GM19395 (cell line): ENCODE data around the gene FBXW12.

Source experiments
- ATAC-seq: cut with Tn5 transposase; IDR thresholded peaks from one replicate; pipeline ENCODE4 v1.9.1; 2021; ENCODE audit warnings: mild to moderate bottlenecking, moderate library complexity; ENCODE audit not compliant: unreplicated experiment

FBXW12 gene

DNA sequence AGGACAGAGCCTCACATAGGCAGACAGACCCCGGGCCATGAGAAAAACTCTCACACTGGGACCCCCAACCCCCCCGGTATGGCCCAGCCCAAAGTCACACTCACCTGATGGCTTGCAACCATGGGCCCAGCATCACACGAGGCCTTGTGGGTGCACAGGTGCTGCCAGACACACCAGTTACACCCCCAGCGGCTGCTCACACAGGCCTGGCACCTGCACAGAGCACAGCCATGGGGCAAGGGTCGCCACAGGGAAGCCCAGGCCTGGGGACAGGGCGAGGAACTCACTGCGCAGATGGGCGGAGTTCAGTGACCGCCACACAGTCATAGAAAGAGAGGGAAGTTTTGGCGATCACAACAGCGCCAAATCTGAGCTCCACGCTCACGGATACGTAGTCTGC is 48.5 kb downstream of the FBXW12 start:
- no peak for ATAC-seq

GRCh38 chr3:48422272-48422671 is 50.3 kb downstream of the FBXW12 start:
- ATAC-seq = no peak

- ATAC-seq = no peak
Measured at GRCh38 chr3:48422681-48423080, 50.7 kb downstream of the FBXW12 start.

DNA sequence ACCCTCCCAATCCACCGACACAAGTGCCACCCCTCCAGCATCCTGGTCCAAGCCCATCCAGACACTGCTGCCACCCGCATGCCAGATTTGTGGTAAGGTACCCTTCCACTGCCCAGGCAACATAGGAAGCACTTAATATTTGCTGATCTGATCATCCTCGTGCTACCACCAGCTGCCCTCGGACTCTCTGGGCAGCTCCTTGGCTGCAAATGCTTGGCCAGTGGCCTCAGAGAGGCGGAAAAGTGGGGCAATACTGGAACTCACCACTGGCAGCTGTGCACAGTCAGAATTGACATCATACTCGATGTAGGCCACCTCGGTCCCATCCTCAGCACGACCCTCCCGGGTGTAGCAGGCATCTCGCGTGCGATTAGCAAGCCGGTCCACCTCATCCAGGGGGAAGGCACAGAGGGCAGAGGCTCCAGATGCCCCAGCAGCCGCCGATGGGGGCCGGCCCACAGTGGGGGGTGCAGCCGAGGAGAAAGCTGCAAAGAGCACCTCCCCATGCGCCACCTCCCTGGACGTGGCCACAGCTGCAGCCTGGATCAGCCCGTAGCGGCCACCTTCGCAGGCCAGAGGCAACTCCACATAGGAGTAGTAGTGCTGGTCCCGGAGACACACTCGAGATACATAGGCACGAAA is 51.3 kb downstream of the FBXW12 start:
- no peak for ATAC-seq

DNA sequence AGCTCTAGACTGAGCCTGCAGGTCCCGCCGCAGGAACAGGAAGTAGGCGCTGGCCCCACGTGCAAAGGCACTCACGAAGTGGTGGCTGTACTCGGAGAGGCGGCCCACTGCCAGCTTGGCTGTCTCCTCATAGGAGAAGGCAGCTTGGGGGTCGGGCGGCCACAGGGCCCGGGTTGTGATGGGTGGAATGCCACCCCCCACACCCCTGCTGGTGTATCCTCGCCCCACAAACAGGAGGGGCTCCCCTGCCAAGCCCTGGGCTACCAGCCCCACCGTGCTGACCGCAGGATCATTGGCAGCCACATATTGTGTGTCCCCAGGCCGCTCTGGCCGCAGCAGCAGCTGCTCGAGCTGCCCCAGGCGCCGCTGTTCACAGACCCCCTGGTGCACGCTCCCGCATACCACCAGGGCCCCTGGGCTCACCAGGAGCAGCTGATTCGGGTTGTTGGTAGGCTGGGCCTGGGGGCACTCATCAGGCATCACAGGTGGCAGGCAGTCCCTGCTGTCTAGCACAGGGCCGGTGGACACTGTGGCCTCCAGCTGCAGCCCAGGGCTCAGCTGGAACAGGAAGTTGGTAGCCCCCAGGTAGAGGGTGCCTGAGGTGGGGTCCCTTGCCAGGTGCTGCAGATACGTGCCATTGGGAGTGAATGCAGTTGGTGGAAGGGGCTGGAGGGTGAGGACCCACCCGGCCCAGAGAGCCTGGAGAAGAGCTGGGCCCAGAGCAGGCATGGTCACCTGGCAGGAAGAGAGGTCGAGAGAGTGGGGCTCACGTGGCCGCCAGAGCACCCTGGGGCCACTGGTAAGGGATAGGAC is 52.1 kb downstream of the FBXW12 start:
- ATAC-seq = no peak

DNA sequence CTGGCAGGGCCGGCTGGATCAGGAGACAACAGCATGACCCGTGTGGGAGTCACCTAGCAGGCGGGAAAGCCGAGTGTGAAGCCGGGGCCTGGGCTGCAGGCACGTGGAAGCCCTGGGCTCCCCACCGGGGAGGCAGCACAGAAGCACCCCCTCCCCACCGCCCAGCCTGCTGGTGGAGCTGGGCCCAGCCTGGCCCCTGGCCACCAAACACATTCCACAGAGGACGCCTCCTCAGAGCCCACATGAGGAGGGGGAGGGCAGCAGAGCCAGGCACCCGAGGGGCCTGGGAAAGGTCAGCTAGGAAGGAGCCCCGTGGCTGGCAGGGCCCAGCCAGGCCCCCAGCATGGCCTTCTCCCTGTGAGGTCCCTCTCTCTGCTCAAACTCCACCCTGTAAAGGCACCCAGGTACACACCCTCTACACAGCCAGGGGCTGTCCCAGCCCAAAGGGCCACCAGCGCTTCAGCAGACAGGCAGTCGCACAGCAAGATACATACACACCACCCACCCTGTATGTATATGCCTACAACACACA is 53.3 kb downstream of the FBXW12 start:
- no peak for ATAC-seq

DNA sequence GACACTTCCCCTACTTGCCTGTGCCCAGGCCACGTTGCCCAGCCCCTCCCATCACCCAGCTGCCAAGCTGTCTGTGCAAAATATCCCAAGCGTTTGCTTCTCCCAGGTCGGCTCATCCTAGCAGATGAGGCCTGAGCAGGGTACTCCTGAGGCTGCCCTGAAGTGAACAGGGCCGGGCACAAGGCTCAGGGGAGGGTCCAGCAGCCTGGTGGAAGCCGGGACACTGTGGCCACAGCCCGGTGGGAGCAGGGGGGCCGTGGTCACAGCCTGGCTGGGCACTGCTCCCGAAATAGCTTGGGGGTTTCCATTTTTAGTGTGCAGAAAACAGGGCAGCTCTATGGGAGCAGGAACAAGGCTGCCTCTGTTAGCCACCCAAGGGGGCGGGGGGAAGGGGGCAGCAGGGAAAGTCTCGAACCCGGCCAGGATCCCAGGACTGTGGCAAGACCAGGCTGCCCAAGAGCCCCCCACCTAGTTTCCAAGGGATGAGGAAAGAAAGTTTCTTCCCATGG is 54.4 kb downstream of the FBXW12 start:
- ATAC-seq = no peak

- no peak for ATAC-seq
Measured at GRCh38 chr3:48426944-48427629, 55.1 kb downstream of the FBXW12 start.

GRCh38 chr3:48427630-48427962 is 55.6 kb downstream of the FBXW12 start:
- no peak for ATAC-seq

- no peak for ATAC-seq
Measured at GRCh38 chr3:48428088-48428571, 56.1 kb downstream of the FBXW12 start.

GRCh38 chr3:48428572-48429316 is 56.7 kb downstream of the FBXW12 start:
- ATAC-seq = no peak

GRCh38 chr3:48429317-48429959 is 57.4 kb downstream of the FBXW12 start:
- no peak for ATAC-seq

GRCh38 chr3:48429960-48430707 is 58.1 kb downstream of the FBXW12 start, which contains the start of gene PLXNB1:
TSS of gene PLXNB1 (minus strand) at chr3:48430086. CDS start at chr3:48424611, 5,475 bp downstream.
- no peak for ATAC-seq

- ATAC-seq = no peak
Measured at GRCh38 chr3:48430708-48431101, 58.7 kb downstream of the FBXW12 start.

DNA sequence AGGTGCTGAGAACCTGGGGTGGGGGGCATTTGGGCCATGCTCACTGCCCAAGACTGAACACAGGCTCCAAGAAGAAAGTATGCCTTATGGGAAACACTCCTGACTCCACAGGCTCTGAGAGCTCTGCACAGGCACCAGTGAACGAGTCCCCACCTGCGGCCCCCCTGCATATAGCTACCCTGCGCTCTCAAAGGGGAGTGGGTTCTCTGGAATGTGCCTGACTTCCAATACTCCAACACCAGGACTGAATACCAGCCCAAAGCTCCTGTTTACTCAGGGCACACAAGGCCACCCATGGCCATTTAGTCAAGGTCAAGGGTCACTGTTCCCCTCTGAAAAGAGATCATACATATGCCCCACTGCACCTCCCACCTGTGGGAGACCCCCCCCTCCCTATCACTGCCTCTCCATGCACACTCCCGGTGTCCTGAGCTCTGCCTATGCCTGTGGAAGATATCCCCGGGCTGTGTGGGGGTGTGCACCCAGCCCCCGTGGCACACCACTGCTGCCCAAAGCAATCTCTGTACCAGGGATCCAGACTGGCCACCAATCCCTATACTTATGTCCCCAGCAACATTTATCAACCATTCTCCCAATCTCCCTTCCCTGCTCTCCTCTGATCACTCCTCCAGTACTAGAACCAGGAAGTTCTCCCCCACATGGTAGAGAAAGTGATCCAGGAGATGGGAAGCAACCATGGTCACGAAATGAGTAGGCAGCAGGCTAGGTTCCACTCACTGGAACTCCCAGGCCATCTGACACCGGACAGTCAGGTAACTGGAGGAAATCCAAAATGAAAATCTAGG is 59.4 kb downstream of the FBXW12 start:
- ATAC-seq = no peak

DNA sequence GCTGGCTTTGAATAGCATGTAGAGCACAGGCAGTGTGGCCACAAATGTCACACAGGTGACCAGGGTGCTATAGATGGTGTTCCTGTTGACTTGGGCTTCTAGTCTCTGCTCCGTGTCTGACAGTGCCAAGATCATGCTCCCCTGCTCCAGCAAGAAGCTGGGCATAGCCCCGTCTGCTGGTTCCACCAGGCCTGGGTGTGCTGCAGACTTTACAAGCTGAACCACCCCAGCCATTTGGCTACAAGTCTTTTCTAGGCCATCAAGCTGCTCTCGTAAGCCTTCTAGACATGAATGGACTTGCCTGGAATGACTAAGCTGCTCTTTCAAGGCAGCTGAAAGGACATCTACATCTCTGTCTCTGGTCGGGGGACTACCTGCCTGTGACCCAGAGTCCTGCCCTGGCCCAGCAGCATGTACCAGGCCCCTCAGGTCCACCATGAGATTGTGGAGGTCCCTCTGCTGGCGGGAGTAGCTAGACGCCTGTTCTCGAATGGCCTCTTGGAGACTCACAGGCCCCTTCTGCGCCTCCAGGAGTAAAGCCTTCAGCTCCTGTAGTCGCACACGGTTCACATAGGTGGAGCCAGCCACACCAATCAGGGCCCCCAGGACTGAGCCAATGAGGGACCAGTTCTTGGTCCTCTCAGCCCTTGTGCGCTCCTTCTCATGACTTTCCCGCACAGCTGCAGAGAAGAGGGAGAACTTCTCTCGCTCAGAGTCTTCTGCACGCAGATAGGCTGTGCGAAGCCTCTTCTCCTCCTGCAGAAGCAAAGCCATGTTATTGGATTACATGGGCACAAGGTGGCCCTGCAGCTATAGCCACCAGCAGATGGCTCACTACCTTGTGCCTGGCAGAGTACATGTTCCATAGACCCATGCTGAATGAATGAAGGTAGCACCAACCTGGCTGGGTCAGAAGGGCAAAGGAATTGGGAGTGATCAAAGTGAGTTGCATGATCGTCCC is 60.7 kb downstream of the FBXW12 start:
- ATAC-seq = no peak

- ATAC-seq = no peak
Measured at GRCh38 chr3:48433472-48434118, 61.6 kb downstream of the FBXW12 start.
